Measurements from ENCODE around the gene PRR16. TPM values are rescaled to one million over a fixed set of nuclear protein-coding genes. Genes with fewer than 3 reads are reported as not detected.
"Not testable (repeated sequence)": the region's sequence is repeated elsewhere in the genome, so short reads cannot be mapped to it uniquely, and the experiment has no call there.

PRR16 gene
- total RNA-seq, 2 experiments from 2014 or later, result not detected

DNA sequence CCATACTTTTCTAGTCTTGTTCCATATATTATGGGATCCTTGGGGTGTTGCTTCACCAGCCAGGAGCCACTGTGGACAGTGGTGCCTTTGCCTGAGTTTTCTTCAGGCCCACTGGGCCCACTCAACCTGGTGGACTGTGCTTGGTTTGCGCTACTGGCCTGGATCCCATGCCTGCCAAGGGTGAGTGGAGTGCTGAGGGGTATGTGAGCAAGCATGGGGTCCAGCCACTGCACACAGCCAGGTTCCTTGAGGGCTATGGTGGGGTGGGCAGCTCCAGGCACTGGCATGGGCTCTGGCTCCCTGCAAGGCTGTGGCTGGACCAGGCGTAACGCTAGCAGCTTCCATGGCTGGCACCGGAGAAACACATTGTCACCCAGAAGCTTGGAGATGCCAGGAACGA lies 13.2 kb upstream of the PRR16 start:
- ATAC-seq (ENCODE audit: low read depth) (no peak), DNase-seq (no peak)
- Mint-ChIP-seq H3K36me3 (no peaks in the 10 kb centered on the region), H3K9me3 (no peaks in the 10 kb centered on the region), H3K4me1 (no peaks in the 10 kb centered on the region), H3K4me3 (no peak overlapping the region), H3K27me3 (peaks cover 8% of the 10 kb centered on the region), H3K27ac (no peak overlapping the region)
- POLR2A ChIA-PET, result no interaction called here

GRCh38 chr5:120451445-120451844 lies 12.7 kb upstream of the PRR16 start:
- Mint-ChIP-seq H3K36me3 (no peaks in the 10 kb centered on the region), H3K4me1 (no peaks in the 10 kb centered on the region), H3K9me3 (no peaks in the 10 kb centered on the region), H3K27ac (no peak overlapping the region), H3K27me3 (peaks cover 8% of the 10 kb centered on the region), H3K4me3 (no peak overlapping the region)
- DNase-seq, result no peak
- POLR2A ChIA-PET, result no interaction called here
- no peak for ATAC-seq (ENCODE audit: low read depth)

GRCh38 chr5:120452471-120452870 lies 11.6 kb upstream of the PRR16 start:
- ATAC-seq (ENCODE audit: low read depth) (no peak), DNase-seq (no peak)
- H3K9me3 Mint-ChIP-seq, result no peaks in the 10 kb centered on the region
- POLR2A ChIA-PET, result no interaction called here
- H3K36me3 Mint-ChIP-seq, result no peaks in the 10 kb centered on the region
- no peak overlapping the region for H3K27ac Mint-ChIP-seq
- no peaks in the 10 kb centered on the region for H3K4me1 Mint-ChIP-seq
- H3K27me3 Mint-ChIP-seq, result peaks cover 10% of the 10 kb centered on the region
- H3K4me3 Mint-ChIP-seq, result no peak overlapping the region

- Mint-ChIP-seq H3K9me3 (no peaks in the 10 kb centered on the region), H3K27me3 (peaks cover 11% of the 10 kb centered on the region), H3K36me3 (no peaks in the 10 kb centered on the region), H3K4me1 (no peaks in the 10 kb centered on the region), H3K4me3 (no peak overlapping the region), H3K27ac (no peak overlapping the region)
- ATAC-seq (ENCODE audit: low read depth) (no peak), DNase-seq (no peak)
- POLR2A ChIA-PET, result no interaction called here
These were observed 9.9 kb upstream of the PRR16 start for GRCh38 chr5:120454094-120454798.

DNA sequence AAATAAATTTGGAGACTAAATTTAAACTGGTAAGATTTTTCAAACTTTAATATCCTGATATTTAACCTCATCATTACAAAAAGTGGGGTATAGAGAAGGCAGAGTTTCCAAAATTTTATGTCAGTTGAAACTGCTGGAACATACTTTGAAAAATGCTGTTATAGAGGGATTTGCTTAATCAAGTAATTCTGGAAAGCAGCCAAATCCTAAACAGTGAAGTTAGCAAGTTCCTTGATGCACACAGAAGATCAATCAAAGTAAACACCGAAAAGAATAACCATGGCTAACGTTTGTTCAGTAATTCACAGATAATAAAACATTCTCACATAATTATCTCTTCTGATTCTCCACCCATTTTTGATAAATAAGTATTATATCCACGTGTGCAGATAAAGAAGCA lies 8.1 kb upstream of the PRR16 start:
- Mint-ChIP-seq H3K9me3 (no peaks in the 10 kb centered on the region), H3K4me1 (no peaks in the 10 kb centered on the region), H3K27ac (no peak overlapping the region), H3K27me3 (peaks cover 13% of the 10 kb centered on the region), H3K36me3 (no peaks in the 10 kb centered on the region), H3K4me3 (no peak overlapping the region)
- POLR2A ChIA-PET, result no interaction called here
- ATAC-seq (ENCODE audit: low read depth) (no peak), DNase-seq (no peak)

- Mint-ChIP-seq H3K4me1 (no peaks in the 10 kb centered on the region), H3K4me3 (peak overlapping the region; percentile 65), H3K27me3 (peaks cover 29% of the 10 kb centered on the region), H3K36me3 (no peaks in the 10 kb centered on the region), H3K9me3 (no peaks in the 10 kb centered on the region), H3K27ac (peak overlapping the region; percentile 56)
- POLR2A ChIA-PET, result no interaction called here
- peak; percentile 84 for ATAC-seq (ENCODE audit: low read depth)
- peak; percentile 66 for DNase-seq
These were observed 6.1 kb upstream of the PRR16 start for GRCh38 chr5:120457839-120458507.

DNA sequence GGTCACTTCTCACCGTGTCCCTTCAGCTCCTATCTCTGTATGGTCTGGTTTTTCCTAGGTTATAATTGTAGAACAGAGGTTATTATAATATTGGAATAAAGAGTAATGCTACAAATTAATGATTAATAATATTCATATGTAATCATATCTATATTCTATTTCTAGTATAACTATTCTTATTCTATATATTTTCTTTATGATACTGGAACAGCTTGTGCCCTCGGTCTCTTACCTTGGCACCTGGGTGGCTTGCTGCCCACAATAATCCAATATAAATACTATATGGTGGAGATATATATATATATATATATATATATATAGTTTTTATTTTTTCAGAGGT lies 5.6 kb upstream of the PRR16 start:
- Mint-ChIP-seq H3K27ac (peak overlapping the region; percentile 56), H3K27me3 (peaks cover 34% of the 10 kb centered on the region), H3K4me3 (peak overlapping the region; percentile 65)
- H3K36me3 Mint-ChIP-seq; POLR2A ChIA-PET; H3K9me3 Mint-ChIP-seq; DNase-seq; H3K4me1 Mint-ChIP-seq; ATAC-seq (ENCODE audit: low read depth): not testable (repeated sequence)

GRCh38 chr5:120461251-120461650 lies 2.8 kb upstream of the PRR16 start:
- Mint-ChIP-seq H3K4me1 (peaks cover 2% of the 10 kb centered on the region), H3K36me3 (no peaks in the 10 kb centered on the region), H3K27ac (no peak overlapping the region), H3K27me3 (peaks cover 49% of the 10 kb centered on the region), H3K9me3 (no peaks in the 10 kb centered on the region), H3K4me3 (no peak overlapping the region)
- no peak for DNase-seq
- POLR2A ChIA-PET, result no interaction called here
- ATAC-seq (ENCODE audit: low read depth), result no peak

DNA sequence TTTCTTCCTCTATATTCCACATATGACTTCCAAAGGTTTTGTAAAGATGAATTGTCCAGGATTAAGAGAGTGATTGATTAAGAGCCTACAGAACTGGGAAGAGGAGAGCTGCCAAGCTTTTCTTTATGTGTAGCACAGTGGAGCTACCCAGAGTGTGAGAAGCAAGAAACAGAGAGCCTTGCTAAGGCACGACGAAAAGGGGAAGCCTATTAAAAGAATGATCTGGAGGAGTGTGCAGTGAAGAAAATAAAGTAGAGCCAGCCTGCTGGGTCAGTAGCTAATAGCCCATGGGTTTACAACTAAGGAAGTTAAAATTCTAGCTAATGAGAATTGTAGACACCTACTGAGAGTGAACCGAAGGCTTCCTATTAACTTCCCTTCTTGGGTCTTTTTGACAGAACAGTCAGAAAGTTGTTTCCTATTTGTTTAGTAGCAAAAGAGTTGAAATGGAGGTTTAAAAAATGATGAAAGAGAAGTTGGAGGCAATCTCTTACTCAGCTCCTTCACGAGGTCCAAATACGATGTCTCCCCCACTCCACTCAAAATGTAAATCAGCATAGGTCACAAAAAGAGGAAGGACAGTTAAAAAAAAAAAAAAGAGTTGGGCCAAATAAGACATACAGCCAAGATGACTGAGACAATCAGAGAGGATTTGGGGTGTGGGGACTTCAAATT lies 957 bp upstream of the PRR16 start:
- no peak overlapping the region for H3K27ac Mint-ChIP-seq
- peaks cover 52% of the 10 kb centered on the region for H3K27me3 Mint-ChIP-seq
- ATAC-seq (ENCODE audit: low read depth) (no peak), DNase-seq (no peak)
- peak overlapping the region; percentile 32 for H3K4me3 Mint-ChIP-seq
- H3K4me1 Mint-ChIP-seq, result peaks cover 2% of the 10 kb centered on the region
- no peaks in the 10 kb centered on the region for H3K9me3 Mint-ChIP-seq
- H3K36me3 Mint-ChIP-seq, result no peaks in the 10 kb centered on the region
- POLR2A ChIA-PET, result no interaction called here

GRCh38 chr5:120464627-120465435 lies 731 bp downstream of the PRR16 start:
- Mint-ChIP-seq H3K36me3 (no peaks in the 10 kb centered on the region), H3K27me3 (peaks cover 52% of the 10 kb centered on the region), H3K4me1 (peaks cover 2% of the 10 kb centered on the region), H3K27ac (no peak overlapping the region), H3K9me3 (no peaks in the 10 kb centered on the region), H3K4me3 (peak overlapping the region; percentile 53)
- POLR2A ChIA-PET, result no interaction called here
- DNase-seq, result peak; percentile 31
- ATAC-seq (ENCODE audit: low read depth), result peak; percentile 43

- Mint-ChIP-seq H3K4me3 (peak overlapping the region; percentile 53), H3K27ac (no peak overlapping the region), H3K9me3 (no peaks in the 10 kb centered on the region), H3K4me1 (peaks cover 2% of the 10 kb centered on the region), H3K36me3 (no peaks in the 10 kb centered on the region), H3K27me3 (peaks cover 52% of the 10 kb centered on the region)
- ATAC-seq (ENCODE audit: low read depth) (no peak), DNase-seq (no peak)
- POLR2A ChIA-PET, result no interaction called here
These were observed 1.4 kb downstream of the PRR16 start for GRCh38 chr5:120465436-120465961.

DNA sequence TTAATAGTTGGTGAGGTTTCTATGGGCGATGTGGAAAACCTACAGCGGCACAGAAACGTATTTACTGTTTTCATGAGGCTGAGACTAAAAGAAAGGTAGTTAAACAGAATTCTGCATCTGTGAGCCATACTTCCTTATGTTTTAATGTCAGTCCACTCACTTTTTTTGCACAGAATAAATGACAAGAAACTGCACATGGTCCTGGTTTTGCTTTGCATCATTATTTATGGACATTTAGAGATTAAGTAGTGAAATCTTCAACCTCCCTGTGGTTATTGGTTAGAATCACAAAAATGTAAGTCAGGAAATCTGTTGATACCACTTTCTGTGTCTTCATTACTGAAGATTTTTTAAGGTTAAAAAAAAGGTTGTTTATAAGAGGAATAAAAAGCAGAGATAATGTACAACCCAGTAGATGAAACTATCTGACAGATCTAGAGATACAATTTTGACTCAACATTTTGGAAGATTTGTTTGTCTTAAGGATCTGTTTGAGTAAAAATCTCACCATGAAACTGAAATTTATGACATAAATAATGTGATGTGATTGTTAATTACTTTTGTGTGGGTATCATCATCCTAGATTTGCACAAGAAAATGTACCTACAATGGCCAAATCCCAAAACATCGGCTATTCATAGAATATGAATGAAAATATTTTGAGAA lies 2.4 kb downstream of the PRR16 start:
- no peak overlapping the region for H3K4me3 Mint-ChIP-seq
- POLR2A ChIA-PET, result no interaction called here
- H3K4me1 Mint-ChIP-seq, result peaks cover 2% of the 10 kb centered on the region
- DNase-seq, result no peak
- no peaks in the 10 kb centered on the region for H3K36me3 Mint-ChIP-seq
- H3K9me3 Mint-ChIP-seq, result no peaks in the 10 kb centered on the region
- H3K27me3 Mint-ChIP-seq, result peaks cover 45% of the 10 kb centered on the region
- no peak overlapping the region for H3K27ac Mint-ChIP-seq
- no peak for ATAC-seq (ENCODE audit: low read depth)

- DNase-seq (no peak), ATAC-seq (ENCODE audit: low read depth) (no peak)
- Mint-ChIP-seq H3K27me3 (peaks cover 10% of the 10 kb centered on the region), H3K4me1 (no peaks in the 10 kb centered on the region), H3K4me3 (no peak overlapping the region), H3K36me3 (no peaks in the 10 kb centered on the region), H3K9me3 (no peaks in the 10 kb centered on the region), H3K27ac (no peak overlapping the region)
- POLR2A ChIA-PET, result no interaction called here
These were observed 7.9 kb downstream of the PRR16 start for GRCh38 chr5:120471971-120472370.

All from activated naive CD8-positive, alpha-beta T cell treated with anti-CD3 and anti-CD28 coated beads, Interleukin-2, amount 10 ng/mL, durations not matched to agents 7 days and 5 days (primary cell).